ENCODE data around the gene ZFYVE21. TPM values are rescaled to one million over a fixed set of nuclear protein-coding genes. Genes with fewer than 3 reads are reported as not detected.
A peak's percentile ranks its signal among the peaks of the same experiment; 100 is the strongest.

ZFYVE21 gene
- 52.9 and 53.9 TPM in 2 replicates for total RNA-seq

DNA sequence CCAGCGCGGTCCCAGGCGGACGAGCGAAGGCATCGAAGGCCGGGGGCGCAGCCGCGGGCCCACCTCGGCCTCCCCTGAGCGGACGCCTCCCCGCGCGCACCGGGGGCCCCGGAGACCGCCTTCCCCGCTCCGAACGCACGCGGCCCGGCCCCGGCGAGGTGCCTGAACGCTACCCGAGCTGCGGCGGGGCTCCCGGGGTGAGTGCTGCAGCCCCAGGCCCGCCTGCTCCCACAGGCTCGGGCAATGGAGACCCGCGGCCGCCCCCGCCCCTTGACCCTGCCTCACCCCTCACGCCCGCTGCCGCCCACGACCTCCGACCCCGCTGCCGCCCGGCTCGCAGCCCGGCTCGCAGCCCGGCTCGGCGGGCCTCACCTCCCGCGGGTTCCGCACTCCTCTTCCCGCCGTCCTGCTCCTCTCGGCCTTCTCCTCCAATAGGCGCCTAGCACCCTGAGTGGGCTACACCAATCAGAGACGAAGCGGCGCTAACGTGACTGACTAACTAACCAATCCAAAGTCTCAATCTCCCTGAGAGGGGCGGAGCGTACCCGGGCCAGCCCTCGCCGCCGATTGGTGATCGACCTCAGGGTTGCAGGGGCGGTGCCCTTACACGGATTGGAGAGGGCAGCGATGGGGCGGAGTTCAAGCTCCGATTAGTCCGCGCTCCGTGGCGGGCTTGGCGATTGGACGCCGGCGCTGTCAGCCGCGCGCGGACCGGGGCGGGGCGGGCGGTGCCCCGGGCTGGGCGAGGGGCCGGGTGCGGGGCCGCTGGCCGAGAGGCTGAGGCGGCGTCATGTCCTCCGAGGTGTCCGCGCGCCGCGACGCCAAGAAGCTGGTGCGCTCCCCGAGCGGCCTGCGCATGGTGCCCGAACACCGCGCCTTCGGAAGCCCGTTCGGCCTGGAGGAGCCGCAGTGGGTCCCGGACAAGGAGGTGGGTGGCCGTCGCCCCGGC, at the start of gene ZFYVE21, which contains the start of gene XRCC3:
TSS of gene ZFYVE21 (plus strand) at position 759 of the 949 bp plus-strand sequence. CDS start at position 791, 32 bp downstream.
TSS of gene XRCC3 (minus strand) at position 400 of the 949 bp plus-strand sequence. CDS start 4,364 bp downstream, outside the sequence.
- Histone ChIP-seq H3K4me3 (ENCODE audit: low read depth, low read length) (peak within 1 kb of the TSS; percentile 84), H3K36me3 (ENCODE audit: control insufficient read depth, insufficient read depth, low read length) (no peaks in the 10 kb centered on the region), H3K27me3 (ENCODE audit: control insufficient read depth, insufficient read depth, low read length) (no peaks in the 10 kb centered on the region)
- DNase-seq (ENCODE audit: low read depth), result peak; percentile 92
- TF ChIP-seq, protein P1, sequence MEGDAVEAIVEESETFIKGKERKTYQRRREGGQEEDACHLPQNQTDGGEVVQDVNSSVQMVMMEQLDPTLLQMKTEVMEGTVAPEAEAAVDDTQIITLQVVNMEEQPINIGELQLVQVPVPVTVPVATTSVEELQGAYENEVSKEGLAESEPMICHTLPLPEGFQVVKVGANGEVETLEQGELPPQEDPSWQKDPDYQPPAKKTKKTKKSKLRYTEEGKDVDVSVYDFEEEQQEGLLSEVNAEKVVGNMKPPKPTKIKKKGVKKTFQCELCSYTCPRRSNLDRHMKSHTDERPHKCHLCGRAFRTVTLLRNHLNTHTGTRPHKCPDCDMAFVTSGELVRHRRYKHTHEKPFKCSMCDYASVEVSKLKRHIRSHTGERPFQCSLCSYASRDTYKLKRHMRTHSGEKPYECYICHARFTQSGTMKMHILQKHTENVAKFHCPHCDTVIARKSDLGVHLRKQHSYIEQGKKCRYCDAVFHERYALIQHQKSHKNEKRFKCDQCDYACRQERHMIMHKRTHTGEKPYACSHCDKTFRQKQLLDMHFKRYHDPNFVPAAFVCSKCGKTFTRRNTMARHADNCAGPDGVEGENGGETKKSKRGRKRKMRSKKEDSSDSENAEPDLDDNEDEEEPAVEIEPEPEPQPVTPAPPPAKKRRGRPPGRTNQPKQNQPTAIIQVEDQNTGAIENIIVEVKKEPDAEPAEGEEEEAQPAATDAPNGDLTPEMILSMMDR (IDR thresholded peaks at IDR 0.05; ENCODE audit: insufficient read depth, low read length, poor library complexity, severe bottlenecking), result no peak

- no peak for DNase-seq (ENCODE audit: low read depth)
- no peaks in the 10 kb centered on the region for H3K27me3 ChIP-seq (ENCODE audit: control insufficient read depth, insufficient read depth, low read length)
- TF ChIP-seq, protein P1 (IDR thresholded peaks at IDR 0.05; ENCODE audit: insufficient read depth, low read length, poor library complexity, severe bottlenecking), result no peak
- no peak overlapping the region for H3K4me3 ChIP-seq (ENCODE audit: low read depth, low read length)
- H3K36me3 ChIP-seq (ENCODE audit: control insufficient read depth, insufficient read depth, low read length), result no peaks in the 10 kb centered on the region
These were observed 47.9 kb upstream of the ZFYVE21 start for GRCh38 chr14:103667671-103668070.

GRCh38 chr14:103668117-103668516, 47.5 kb upstream of the ZFYVE21 start:
- TF ChIP-seq, protein P1 (IDR thresholded peaks at IDR 0.05; ENCODE audit: insufficient read depth, low read length, poor library complexity, severe bottlenecking), result no peak
- DNase-seq (ENCODE audit: low read depth), result no peak
- H3K36me3 ChIP-seq (ENCODE audit: control insufficient read depth, insufficient read depth, low read length), result no peaks in the 10 kb centered on the region
- no peak overlapping the region for H3K4me3 ChIP-seq (ENCODE audit: low read depth, low read length)
- H3K27me3 ChIP-seq (ENCODE audit: control insufficient read depth, insufficient read depth, low read length), result no peaks in the 10 kb centered on the region

GRCh38 chr14:103669370-103669769, 46.2 kb upstream of the ZFYVE21 start:
- TF ChIP-seq, protein P1 (IDR thresholded peaks at IDR 0.05; ENCODE audit: insufficient read depth, low read length, poor library complexity, severe bottlenecking), result no peak
- Histone ChIP-seq H3K27me3 (ENCODE audit: control insufficient read depth, insufficient read depth, low read length) (no peaks in the 10 kb centered on the region), H3K4me3 (ENCODE audit: low read depth, low read length) (no peak overlapping the region), H3K36me3 (ENCODE audit: control insufficient read depth, insufficient read depth, low read length) (peaks cover 2% of the 10 kb centered on the region)
- no peak for DNase-seq (ENCODE audit: low read depth)

DNA sequence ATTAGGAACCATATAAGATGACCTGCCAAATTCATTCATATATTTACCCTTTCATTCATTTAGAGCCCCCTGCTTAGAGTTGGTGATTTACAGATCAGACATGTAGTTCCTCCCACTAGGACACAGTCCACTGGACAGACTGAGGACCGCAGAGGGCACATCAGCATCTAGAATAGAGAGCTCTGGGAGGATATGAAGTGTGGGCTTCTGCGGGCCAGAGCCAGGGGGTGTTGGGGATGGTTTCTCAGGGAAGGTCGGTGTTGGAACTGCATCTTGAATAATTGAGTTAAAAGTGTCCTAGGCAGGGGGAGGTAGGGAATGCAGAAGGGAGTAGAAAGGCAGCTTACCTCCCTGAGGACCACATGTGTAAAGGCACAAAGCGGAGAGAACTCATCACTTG, 43.7 kb upstream of the ZFYVE21 start:
- Histone ChIP-seq H3K36me3 (ENCODE audit: control insufficient read depth, insufficient read depth, low read length) (peaks cover 6% of the 10 kb centered on the region), H3K27me3 (ENCODE audit: control insufficient read depth, insufficient read depth, low read length) (no peaks in the 10 kb centered on the region), H3K4me3 (ENCODE audit: low read depth, low read length) (no peak overlapping the region)
- no peak for DNase-seq (ENCODE audit: low read depth)
- TF ChIP-seq, protein P1 (IDR thresholded peaks at IDR 0.05; ENCODE audit: insufficient read depth, low read length, poor library complexity, severe bottlenecking), result no peak
